Embryonic facial prominence (tissue), 1 donor: Measurements from ENCODE around the gene GGTLC2.
"Not testable (repeated sequence)": the region's sequence is repeated elsewhere in the genome, so short reads cannot be mapped to it uniquely, and the experiment has no call there.

Experiments
- DNase-seq: peaks from one replicate; pipeline ENCODE4 v3.0.0-alpha.2; 2016; ENCODE audit errors: extremely low spot score

The GGTLC2 gene

DNA sequence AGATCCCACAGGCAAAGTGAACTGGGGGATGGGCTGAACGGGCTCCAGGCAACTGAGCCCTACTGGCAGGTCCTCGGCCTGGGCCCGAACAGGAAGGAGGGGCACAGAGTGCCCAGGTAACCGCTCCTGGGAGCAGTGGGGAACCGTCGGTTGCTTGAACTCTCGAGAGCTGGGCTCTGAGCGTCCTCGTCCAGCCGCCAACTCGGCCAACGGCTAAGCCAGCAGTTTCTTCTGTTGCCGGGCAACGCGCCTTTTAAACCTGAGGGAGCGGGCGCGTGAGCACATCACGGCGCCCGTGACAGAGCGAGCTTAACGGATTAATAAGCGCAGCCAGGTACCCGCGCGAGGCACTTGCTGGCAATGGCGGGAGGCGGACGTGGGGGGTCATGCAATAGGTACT is at the start of gene GGTLC2:
GGTLC2 (plus strand) TSS at position 301 of the 400 bp plus-strand sequence. CDS start 1,732 bp downstream, outside the sequence.
- DNase-seq, result not testable (repeated sequence)

DNA sequence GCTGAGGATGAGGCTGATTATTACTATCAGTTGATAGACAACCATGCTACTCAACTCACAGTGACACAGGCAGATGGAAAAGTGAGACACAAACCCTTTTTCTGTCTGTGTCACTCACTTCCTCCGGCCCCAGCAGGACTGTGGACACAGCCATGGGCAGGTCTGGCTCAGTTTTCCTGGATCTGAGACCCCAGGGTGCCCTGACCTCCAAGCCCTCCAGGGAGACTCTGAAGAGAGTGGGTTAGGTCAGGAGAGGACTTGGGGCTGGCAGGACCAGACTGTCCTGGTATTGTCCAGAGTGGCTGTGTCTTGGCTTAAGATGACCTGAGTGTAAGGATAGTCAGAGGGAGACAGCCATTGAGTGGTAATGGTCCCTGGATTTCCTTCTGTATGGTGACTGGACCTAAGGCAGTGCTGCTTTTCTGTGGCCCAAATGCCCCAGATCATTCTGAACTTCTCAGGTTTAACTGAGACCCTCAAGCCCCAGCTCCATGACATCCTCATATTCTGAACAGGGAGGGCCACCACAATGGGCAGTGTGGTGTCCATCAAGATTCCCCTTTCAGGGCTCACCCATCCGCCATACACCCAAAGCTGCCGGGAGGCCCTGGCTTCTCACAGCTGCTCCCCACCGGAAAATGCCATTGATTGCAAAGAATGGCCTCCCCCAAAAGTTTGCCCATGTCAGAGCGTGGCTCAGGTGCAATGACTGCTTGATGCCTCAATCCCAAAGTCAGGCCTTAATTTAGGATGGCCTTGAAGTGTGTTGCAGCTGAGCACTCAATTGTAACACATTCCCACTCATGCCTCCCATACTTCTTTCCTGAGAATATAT is 49.2 kb upstream of the GGTLC2 start:
- DNase-seq, result no peak

DNA sequence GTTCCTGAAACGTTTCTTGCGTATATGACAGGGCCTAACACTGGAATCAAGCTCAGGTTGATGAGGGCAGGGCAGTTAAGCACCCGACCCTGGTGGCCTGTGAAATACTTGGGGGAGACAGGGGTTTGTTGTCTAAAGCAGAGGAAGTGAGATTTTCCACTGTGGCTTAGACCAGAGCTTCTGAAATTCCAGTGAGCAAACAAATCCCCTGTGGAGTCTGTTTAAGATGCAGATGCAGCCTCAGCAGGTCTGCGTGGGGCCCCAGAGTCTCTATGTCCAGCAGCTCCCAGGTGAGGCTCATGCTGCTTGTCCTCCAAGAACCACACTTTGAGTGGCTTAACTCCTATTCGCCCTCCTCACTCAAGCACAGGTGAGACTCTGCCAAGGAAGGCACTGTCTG is 46.3 kb upstream of the GGTLC2 start:
- no peak for DNase-seq

DNA sequence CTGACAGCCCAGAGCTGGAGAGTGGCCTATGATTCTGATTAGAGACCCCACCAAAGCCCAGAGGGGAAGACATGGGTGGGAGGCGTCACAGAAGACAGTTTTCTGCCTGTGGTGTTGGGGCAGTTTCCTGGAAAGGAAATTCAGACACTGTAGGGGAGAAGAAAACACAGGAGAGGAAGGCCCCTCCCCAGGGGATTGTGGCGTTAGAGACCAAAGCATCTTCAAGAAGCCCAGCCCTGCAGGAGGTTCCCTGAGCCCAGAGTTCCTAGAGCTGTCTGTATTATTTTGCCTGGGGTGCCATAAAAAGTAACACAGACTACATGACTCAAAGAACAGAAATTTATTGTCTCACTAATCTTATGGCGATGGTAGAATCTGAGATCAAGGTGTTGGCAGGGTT is 45.2 kb upstream of the GGTLC2 start:
- no peak for DNase-seq

DNA sequence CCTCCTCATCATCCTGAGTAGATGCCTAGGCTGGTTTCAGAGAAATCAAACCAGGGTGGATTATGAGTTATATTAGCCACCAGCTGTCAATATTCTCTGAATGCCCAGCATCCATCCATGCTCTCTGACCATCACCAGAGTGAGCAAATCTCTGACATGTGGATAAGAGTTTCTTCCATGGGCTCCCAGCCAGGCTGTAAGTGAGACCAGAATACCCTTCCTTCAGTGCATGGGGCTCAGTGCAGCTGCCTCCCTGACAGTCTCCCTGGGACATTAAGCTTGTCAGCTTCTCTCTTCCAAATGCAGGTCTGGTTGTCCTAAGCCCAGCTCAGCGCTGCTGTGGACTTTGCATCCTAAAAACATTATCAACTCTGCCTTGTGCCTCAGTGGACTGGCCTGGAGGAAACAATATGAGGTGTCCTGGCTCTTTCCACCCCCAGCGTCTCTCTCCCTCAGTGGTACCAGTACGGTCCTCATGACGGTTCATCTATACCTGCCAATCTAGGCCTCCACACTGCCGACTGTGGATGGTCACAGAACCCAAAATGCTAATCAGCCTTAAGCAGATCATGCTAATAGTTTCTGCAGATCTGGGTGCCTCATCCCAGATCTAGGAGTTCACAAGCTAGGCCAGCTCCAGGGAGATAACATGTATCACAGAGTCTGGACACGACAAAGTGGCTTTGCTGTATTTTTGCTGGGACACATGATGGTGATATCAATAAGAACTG is 43.7 kb upstream of the GGTLC2 start:
- no peak for DNase-seq

DNA sequence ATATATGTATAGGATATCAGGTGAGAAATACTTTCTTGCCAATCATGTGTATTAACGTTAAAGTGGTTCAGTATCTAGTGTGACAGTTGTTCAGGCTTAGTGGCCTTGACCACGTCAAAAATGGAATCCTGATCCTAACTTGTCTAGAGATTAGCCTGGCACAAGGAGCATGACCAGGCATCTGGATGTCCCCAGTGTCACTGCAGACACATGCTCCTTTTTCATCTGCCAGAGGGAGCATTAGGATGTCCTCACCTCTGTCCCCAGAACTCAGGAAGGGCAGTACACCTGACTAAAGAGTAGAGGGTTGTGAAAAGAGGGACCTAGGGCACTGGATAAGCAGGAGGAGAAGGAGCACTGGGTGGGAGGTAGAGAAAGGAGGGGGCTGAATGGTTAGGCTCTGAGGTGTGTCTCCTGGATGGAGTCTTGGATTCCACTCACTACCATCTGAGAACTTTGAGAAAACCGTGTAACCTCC is 40.9 kb upstream of the GGTLC2 start:
- no peak for DNase-seq

DNA sequence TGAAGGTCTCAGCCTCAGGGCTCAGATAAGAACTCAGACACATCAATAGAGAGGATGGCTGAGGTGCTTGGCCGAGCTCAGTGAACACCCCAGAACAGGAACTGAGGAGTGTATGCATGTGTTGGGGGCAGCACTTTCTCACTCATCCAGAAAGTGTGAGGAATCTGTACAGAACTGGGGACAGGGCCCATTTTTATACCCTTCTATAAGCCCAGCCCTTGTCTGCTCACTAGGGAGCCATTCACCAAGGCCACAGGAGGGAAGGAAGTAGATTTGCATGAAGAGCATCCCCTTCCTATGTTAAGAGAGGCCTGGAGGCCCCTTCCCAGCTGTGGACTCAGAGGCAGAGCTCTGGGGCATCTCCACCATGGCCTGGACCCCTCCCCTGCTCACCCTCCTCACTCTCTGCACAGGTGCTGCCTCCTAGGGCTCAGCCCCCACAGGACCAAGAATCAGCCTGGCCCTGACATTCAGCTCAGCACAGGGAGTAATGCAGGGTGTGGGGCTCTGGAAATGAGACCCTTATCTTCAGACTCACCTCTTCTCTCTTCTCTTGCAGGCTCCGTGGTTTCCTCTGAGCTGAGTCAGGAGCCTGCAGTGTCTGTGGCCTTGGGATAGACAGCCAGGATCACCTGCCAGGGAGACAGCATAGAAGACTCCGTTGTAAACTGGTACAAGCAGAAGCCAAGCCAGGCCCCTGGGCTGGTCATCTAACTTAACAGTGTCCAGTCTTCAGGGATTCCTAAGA is 39.9 kb upstream of the GGTLC2 start:
- no peak for DNase-seq

DNA sequence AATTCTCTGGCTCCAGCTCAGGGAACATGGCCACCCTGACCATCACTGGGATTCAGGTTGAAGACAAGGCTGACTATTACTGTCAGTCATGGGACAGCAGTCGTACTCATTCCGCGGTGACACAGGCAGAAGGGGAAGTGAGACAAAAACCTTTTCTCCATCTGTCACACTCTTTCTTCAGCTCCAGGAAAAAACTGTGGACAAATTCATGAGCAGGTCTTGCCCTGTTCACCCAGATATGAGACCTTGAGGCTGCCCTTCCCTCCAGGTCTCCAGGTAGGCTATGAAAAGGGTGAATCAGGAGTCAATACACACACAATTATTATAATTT is 39.4 kb upstream of the GGTLC2 start:
- no peak for DNase-seq

DNA sequence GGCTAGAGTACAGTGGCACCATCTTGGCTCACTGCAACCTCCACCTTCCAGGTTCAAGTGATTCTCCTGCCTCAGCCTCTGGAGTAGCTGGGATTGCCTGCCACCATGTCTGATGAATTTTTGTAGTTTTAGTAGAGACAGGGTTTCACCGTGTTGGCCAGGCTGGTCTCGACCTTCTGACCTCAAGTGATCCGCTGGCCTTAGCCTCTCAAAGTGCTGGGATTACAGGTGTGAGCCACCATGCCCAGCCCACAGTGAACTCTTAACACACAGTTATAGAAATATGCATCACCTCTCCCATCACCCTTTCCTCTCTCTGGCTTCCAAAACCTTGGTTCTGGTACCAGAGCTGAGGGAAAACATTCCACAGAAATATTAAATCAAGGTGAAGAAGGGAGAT is 36.4 kb upstream of the GGTLC2 start:
- DNase-seq, result not testable (repeated sequence)

DNA sequence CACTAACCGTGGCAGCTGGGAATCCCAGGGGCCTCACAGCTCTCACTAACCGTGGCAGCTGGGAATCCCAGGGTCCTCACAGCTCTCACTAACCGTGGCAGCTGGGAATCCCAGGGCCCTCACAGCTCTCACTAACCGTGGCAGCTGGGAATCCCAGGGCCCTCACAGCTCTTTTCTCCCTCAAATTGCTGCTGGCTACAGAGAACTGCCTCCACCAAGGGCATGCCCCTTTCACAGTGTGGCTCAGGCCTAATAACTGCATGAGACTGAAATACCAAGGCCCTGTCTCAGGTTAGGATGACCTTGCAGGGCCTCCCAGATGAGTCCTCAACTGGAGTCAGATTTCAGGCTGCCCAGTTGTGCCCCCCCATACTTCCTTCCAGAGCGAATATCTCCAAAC is 35.1 kb upstream of the GGTLC2 start:
- DNase-seq, result no peak

DNA sequence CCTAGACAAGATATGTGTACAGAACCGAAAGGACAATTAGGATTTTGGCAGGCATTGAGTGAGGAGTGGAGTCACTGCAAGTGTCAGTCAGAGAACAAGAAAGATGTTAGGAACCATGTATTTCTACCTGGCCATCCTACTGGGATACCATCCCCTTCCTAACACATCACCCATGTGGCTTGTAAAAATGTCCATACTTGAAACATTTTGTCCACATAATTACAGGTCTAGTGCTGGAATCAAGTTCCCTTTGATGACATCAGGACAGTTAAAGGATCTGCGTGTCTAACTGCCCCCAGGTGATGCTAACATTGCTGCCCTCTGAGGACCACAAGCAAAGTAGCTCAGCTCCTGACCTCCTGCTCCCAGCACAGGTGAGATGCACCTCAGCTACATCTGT is 31.9 kb upstream of the GGTLC2 start:
- DNase-seq, result no peak

DNA sequence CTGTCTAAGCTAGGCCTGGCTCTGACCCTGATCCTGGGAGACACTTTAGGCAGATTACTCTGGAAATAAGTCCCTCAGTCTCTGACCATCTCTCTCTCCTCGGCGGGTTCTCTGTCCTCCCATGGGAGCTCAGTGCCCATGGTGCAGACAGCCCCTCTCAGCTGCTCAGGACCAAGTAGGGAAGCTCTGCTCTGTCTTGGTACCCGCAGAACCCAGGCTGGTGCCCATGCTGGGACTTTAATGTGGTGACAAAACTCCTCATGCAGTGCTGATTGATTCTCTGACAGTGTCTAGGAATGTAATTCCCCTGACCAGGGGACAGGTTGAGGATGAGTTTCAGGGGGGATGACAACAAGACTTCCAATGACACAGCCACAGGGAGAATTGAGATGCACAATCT is 30.3 kb upstream of the GGTLC2 start:
- DNase-seq, result no peak

DNA sequence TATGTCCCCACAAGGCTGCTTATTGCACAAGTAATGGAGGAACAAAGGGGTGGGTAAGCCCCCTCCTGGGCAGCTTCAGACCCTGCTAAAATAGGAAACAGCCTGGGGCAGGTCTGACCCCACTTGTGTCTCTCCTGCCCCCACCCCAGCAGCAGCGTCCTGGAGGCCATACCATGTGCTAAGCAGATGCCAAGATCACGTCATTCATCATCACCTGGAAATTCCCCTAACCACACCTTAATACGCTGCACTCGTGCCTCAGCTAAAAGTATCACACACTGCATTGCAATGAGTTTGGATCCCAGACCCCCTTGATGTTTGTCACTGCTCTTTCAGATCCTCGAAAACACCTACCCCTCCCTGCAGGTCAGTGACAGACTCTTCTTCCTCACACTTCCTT is 27.8 kb upstream of the GGTLC2 start:
- no peak for DNase-seq

DNA sequence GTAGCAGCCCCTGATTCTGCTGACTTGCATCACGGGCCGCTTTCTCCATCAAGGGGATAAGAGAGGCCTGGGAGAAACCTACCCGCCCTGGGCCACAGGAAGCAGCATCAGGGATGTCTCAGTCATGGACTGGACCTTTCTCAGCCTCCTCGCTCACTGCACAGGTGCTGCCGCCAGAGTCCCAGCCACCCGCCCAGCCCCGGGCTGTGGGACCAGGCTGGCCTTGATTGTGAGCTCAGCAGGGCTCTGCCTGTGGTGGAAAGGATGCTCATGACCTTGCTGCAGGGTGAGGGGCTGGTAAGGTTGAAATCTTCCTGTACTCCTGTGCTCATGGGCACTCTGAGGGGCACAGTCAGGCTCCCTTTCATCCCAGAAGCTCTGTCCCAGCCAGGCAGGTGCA is 26.0 kb upstream of the GGTLC2 start:
- DNase-seq, result no peak

DNA sequence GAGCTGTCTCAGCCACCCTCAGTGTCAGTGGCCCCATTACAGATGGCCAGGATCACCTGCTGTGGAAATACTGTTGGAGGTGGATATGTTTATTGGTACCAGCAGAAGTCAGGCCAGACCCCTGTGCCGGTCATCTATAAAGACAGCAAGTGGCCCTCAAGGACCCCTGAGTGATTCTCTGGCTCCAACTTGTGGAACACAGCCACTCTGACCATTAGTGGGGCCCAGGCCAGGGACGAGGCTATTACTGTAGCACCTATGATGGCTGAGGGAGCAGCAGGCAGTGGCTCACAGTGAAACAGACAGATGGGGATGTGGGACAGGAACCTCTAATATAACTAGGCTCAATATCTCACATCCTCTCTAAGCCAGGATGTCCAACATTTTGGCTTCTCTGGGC is 25.5 kb upstream of the GGTLC2 start:
- no peak for DNase-seq

DNA sequence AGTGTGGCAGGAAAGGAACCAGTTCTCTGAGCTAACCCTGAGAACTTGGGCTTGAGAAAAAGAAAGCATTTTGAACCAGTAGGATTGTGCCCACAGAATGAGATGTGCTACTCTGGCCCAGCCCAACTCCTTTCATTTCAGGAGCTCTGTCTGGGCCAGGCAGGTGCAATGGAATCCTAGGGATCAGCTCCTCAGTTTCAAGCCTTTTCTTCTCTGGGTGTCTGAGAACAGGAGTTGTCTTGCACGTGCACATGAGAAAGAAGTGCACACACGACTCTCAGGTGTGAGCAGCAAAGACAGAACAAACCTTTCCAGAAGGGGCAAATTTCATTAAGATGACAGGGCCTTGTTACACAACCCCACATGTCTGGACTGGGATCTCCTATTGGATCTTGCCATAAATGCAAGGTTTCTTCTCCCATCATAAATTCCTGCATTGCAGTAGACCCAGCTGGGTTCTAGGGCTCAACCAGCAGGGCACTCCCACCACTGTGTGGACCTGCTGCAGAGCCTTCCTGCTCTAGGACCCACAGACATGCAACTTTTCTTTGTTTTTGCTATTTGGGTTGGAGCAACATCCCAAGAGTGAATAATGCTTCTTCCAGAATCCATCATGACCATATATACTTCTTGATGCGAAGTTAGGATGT is 24.5 kb upstream of the GGTLC2 start:
- DNase-seq, result no peak

DNA sequence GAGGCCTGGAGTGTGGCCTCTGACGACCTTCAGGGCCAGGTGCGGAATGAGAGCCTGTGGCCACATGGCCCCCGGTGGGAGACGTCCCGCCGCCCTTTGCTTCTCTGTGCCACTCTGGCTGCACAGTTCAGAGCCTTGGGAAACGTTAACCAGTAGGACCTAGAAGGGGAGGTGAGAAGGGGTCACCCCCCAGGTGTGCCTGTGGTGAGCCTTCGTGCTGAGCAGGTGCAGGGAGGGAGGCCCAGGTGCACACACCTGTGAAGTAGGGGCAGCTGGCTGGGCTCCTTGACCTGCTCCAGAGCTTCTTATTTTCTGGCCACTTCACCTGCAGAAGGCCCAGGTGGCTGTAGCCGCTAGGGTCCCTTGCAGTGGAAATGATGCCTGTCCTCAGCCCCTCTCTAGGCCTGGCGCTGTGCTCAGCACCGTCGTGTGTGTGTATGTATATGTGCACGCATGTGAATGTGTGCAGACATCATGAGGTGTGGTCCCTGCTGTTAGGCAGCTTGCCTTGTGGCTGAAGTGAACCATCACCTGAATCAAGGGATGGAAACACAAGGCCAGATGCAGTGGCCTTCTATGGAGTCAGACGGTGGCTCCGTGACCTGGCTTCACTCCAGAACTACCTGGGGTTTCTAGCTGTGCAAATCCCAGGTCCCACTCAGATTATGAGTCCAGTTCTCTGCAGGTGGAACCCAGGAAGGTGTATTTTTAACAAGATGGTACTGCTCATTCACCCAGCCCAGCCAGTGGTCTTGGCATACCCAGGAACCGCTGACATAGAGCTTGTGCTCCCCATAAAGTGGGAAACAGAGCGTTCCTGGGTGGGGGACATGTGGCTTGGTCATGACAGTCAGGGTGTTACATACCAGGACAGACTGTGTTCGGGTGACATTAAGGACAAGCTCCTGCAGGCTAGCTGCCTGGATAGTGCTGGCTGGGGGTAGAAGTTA is 15.6 kb upstream of the GGTLC2 start:
- not testable (repeated sequence) for DNase-seq

DNA sequence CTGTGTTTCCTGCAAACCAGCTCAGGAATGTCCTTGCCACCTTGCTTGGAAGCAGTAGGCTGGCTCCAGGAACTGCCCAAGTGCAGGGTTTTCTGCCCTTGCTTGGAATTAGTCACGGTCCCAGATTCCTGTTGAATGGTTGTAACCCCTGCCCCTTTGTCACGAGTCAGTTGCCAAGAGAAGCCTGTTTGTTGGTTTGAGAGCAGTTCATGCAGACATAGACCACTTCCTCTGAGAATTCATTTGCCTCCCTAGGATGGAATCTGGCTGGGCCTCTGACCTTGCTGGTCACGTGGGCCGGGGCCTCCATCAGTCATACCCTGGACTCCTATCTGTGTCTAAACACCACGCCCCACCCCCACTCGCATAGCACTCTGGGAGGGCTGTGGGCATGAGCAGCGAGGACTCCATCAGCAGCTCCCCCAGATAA is 13.2 kb upstream of the GGTLC2 start:
- DNase-seq, result not testable (repeated sequence)

DNA sequence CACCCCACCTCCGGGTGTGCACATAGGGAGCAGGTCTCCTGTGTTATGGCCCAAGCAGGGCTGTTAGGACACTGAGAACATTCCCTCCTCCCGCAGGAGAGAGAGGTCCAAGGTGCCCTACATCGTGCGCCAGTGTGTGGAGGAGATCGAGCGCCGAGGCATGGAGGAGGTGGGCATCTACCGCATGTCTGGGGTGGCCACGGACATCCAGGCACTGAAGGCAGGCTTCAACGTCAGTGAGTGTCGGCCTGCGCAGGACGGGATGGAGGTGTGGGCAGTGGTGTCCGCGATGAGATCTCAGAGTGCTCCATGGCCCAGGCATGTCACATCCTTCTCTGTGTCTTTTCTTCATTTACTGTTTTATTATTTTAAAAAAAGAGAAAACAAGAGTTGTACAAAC is 12.2 kb upstream of the GGTLC2 start:
- DNase-seq, result not testable (repeated sequence)

DNA sequence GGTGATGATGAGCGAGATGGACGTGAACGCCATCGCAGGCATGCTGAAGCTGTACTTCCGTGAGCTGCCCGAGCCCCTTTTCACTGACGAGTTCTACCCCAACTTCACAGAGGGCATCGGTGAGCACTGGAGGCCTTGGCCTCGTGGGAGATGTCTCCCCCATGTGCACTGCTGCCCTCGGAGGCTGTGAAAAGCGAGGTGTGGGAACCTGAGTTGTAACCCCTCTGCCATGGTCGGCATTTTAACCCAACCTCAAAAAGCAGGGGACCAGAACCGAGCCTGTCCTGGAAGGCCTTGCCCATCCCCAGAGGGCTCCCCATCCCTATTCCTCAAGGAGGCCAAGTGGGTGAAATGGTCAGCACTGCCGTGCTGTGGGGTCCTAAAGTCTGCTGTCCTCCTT is 10.9 kb upstream of the GGTLC2 start:
- not testable (repeated sequence) for DNase-seq

DNA sequence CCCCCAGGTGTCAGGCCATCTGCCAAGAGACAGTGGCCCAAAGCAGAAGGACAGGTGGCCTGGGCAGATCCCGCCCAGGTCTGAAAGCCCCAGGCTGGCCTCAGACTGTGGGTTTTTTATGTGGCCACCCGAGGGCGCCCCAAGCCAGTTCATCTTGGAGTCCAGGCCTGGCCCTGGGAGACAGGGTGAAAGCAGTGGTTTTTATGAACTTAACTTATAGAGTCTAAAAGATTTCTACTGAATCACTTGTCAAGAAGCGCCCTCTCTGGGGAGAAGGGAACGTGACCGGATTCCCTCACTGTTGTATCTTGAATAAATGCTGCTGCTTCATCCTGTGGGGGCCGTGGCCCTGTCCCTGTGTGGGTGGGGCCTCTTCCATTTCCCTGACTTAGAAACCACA is 8.2 kb upstream of the GGTLC2 start:
- not testable (repeated sequence) for DNase-seq
